Liver (tissue), 9 donors: Measurements from ENCODE around the gene LSM11. TPM values are rescaled to one million over a fixed set of nuclear protein-coding genes. Genes with fewer than 3 reads are reported as not detected.

ENCODE experiments used
- DNase-seq: peaks from one replicate; pipeline ENCODE4 v3.0.0-alpha.2; 2017; ENCODE audit warnings: low spot score
- H3K27ac ChIP-seq, 2 donors: one replicate each; pipeline ENCODE4 v1.7.0; 2013; ENCODE audit warnings: inconsistent platforms in 2 of 2, low read length in 2 of 2, control low read depth in 1 of 2, low read depth in 1 of 2, mild to moderate bottlenecking in 1 of 2
- H3K27me3 ChIP-seq, 4 donors: one replicate each; pipeline versions ENCODE4 v1.6.1 to v1.7.0; 2013; ENCODE audit warnings: low read length in 3 of 4, inconsistent platforms in 1 of 4, mild to moderate bottlenecking in 1 of 4, moderate library complexity in 1 of 4; ENCODE audit not compliant: control insufficient read depth in 4 of 4, insufficient read depth in 4 of 4
- H3K36me3 ChIP-seq, 4 donors: one replicate each; pipeline versions ENCODE4 v1.6.1 to v1.7.0; 2013; ENCODE audit warnings: low read length in 3 of 4, mild to moderate bottlenecking in 3 of 4, low read depth in 1 of 4, moderate library complexity in 1 of 4; ENCODE audit not compliant: control insufficient read depth in 4 of 4, insufficient read depth in 3 of 4
- H3K4me1 ChIP-seq, 4 donors: one replicate each; pipeline versions ENCODE4 v1.6.1 to v1.7.0; 2013; ENCODE audit warnings: low read length in 3 of 4, mild to moderate bottlenecking in 3 of 4, moderate library complexity in 1 of 4; ENCODE audit not compliant: control insufficient read depth in 4 of 4, insufficient read depth in 4 of 4
- H3K4me3 ChIP-seq, 3 donors: one replicate each; pipeline versions ENCODE4 v1.6.1 to v1.7.0; 2013; ENCODE audit warnings: low read length in 3 of 3, control low read depth in 1 of 3, low read depth in 1 of 3, mild to moderate bottlenecking in 1 of 3
- H3K9ac ChIP-seq, 2 donors: one replicate each; pipeline ENCODE4 v1.7.0; 2013; ENCODE audit warnings: low read length in 2 of 2, mild to moderate bottlenecking in 2 of 2, moderate library complexity in 2 of 2, control low read depth in 1 of 2, low read depth in 1 of 2
- H3K9me3 ChIP-seq, 4 donors: one replicate each; pipeline versions ENCODE4 v1.6.1 to v1.7.0; 2013; ENCODE audit warnings: low read length in 3 of 4; ENCODE audit not compliant: control insufficient read depth in 4 of 4
- EGR1 ChIP-seq, 2 donors: IDR thresholded peaks; 2 replicates each; pipeline ENCODE4 v1.6.1; 2016 to 2018; ENCODE audit warnings: antibody characterized with exemption in 2 of 2, low read depth in 2 of 2
- FOXA1 ChIP-seq: IDR thresholded peaks from 2 replicates; pipeline ENCODE4 v1.6.1; 2016; ENCODE audit warnings: antibody characterized with exemption
- FOXA2 ChIP-seq: IDR thresholded peaks from 2 replicates; pipeline ENCODE4 v1.6.1; 2016; ENCODE audit warnings: antibody characterized with exemption
- GABPA ChIP-seq, 2 donors: IDR thresholded peaks in 1 of 2; conservative IDR thresholded peaks in 1 of 2; 2 replicates each; pipeline ENCODE4 v1.6.1; 2016; ENCODE audit warnings: antibody characterized with exemption in 2 of 2, mild to moderate bottlenecking in 1 of 2, moderate library complexity in 1 of 2
- HNF4A ChIP-seq, 2 donors: conservative IDR thresholded peaks; 2 replicates each; pipeline ENCODE4 v1.6.1; 2016; ENCODE audit warnings: antibody characterized with exemption in 2 of 2, mild to moderate bottlenecking in 2 of 2
- HNF4G ChIP-seq: IDR thresholded peaks from 2 replicates; pipeline ENCODE4 v1.6.1; 2016; ENCODE audit warnings: antibody characterized with exemption
- JUND ChIP-seq, 2 donors: IDR thresholded peaks; 2 replicates each; pipeline ENCODE4 v1.6.1; 2016; ENCODE audit warnings: antibody characterized with exemption in 2 of 2
- NR2F2 ChIP-seq: IDR thresholded peaks from 2 replicates; pipeline ENCODE4 v1.6.1; 2016; ENCODE audit warnings: antibody characterized with exemption
- RAD21 ChIP-seq, 2 donors: IDR thresholded peaks; 2 replicates each; pipeline ENCODE4 v1.6.1; 2016; ENCODE audit warnings: antibody characterized with exemption in 2 of 2, mild to moderate bottlenecking in 2 of 2
- RXRA ChIP-seq, 2 donors: IDR thresholded peaks; 2 replicates each; pipeline ENCODE4 v1.6.1; 2017 to 2018; ENCODE audit warnings: antibody characterized with exemption in 2 of 2, mild to moderate bottlenecking in 1 of 2
- SP1 ChIP-seq: IDR thresholded peaks from 2 replicates; pipeline ENCODE4 v1.6.1; 2018; ENCODE audit warnings: antibody characterized with exemption, mild to moderate bottlenecking
- TAF1 ChIP-seq: conservative IDR thresholded peaks from 2 replicates; pipeline ENCODE4 v1.6.1; 2016; ENCODE audit warnings: antibody characterized with exemption, mild to moderate bottlenecking
- YY1 ChIP-seq: IDR thresholded peaks from 2 replicates; pipeline ENCODE4 v1.6.1; 2016; ENCODE audit warnings: antibody characterized with exemption, mild to moderate bottlenecking
- WGBS: extraction: QIAGEN DNeasy Blood & Tissue Kit; methylation state at CpG from one replicate; pipeline ENCODE4 v1.1.7; 2013; 5-methylcytosine and 5-hydroxymethylcytosine counted together
- polyA plus RNA-seq, 2 donors: library from polyadenylated mRNA; stranded (reverse) in 1 of 2; unstranded in 1 of 2; fragments of 200-250 nt in 1 of 2; fragments of >200 nt in 1 of 2; fragmentation: Nextera tagmentation in 1 of 2; extraction: Ambion mirVana in 1 of 2; gene quantifications; one replicate each; pipeline versions ENCODE4 v1.2.1 to v1.2.3, GENCODE V29; 2013 to 2015
- total RNA-seq, 2 donors: library from RNA; depleted of rRNA; stranded (reverse); fragments of >200 nt; gene quantifications; one replicate each; pipeline ENCODE4 v1.2.3, GENCODE V29; 2014
- TF ChIP-seq, protein P1 (sequence below): IDR thresholded peaks from 2 replicates; pipeline ENCODE4 v1.6.1; 2016; ENCODE audit warnings: antibody characterized with exemption
- TF ChIP-seq, protein P2 (sequence below): IDR thresholded peaks from 2 replicates; pipeline ENCODE4 v1.6.1; 2016; ENCODE audit warnings: antibody characterized with exemption
- TF ChIP-seq, protein P3 (sequence below): IDR thresholded peaks from 2 replicates; pipeline ENCODE4 v1.6.1; 2016; ENCODE audit warnings: antibody characterized with exemption
- TF ChIP-seq, protein P4 (sequence below): fragments of 150-350 bp; IDR thresholded peaks from 2 replicates; pipeline ENCODE4 v1.5.1; 2017; ENCODE audit warnings: improper control_type of control experiment, low read depth, low read length; ENCODE audit not compliant: missing input control
- TF ChIP-seq, protein P5 (sequence below): IDR thresholded peaks from 2 replicates; pipeline ENCODE4 v1.6.1; 2016; ENCODE audit warnings: antibody characterized with exemption, mild to moderate bottlenecking
- donor health status: healthy.
- donor health status: healthy.
- donor health status: healthy.
- donor health status: healthy.
- donor health status: healthy.

The LSM11 gene
- total and polyA plus RNA-seq, 4 donors, result 0.42 to 4.0 (median 1.2) TPM

GRCh38 chr5:157750320-157750719 is 6.8 kb downstream of the LSM11 start:
- TF ChIP-seq, protein P1, sequence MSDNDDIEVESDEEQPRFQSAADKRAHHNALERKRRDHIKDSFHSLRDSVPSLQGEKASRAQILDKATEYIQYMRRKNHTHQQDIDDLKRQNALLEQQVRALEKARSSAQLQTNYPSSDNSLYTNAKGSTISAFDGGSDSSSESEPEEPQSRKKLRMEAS, result no peak
- TF ChIP-seq YY1 (no peak), FOXA1 (no peak), RAD21 (IDR thresholded peaks at IDR 0.05) (no peak), JUND (IDR thresholded peaks at IDR 0.05) (peak in 1 of 2 donors; percentile 26), NR2F2 (no peak), GABPA (IDR thresholded peaks at IDR 0.05 in 1 of 2, conservative IDR thresholded peaks at IDR 0.05 in 1 of 2) (no peak), HNF4G (peak; percentile 72), HNF4A (conservative IDR thresholded peaks at IDR 0.05) (peak; percentile 87), RXRA (IDR thresholded peaks at IDR 0.05) (peak; percentile 62 to 77), FOXA2 (peak; percentile 49), SP1 (peak; percentile 81), TAF1 (no peak), EGR1 (IDR thresholded peaks at IDR 0.05; ENCODE audit: low read depth in 2 of 2) (no peak)
- TF ChIP-seq, protein P2, sequence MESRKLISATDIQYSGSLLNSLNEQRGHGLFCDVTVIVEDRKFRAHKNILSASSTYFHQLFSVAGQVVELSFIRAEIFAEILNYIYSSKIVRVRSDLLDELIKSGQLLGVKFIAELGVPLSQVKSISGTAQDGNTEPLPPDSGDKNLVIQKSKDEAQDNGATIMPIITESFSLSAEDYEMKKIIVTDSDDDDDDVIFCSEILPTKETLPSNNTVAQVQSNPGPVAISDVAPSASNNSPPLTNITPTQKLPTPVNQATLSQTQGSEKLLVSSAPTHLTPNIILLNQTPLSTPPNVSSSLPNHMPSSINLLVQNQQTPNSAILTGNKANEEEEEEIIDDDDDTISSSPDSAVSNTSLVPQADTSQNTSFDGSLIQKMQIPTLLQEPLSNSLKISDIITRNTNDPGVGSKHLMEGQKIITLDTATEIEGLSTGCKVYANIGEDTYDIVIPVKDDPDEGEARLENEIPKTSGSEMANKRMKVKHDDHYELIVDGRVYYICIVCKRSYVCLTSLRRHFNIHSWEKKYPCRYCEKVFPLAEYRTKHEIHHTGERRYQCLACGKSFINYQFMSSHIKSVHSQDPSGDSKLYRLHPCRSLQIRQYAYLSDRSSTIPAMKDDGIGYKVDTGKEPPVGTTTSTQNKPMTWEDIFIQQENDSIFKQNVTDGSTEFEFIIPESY, result no peak
- TF ChIP-seq, protein P3, sequence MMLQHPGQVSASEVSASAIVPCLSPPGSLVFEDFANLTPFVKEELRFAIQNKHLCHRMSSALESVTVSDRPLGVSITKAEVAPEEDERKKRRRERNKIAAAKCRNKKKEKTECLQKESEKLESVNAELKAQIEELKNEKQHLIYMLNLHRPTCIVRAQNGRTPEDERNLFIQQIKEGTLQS, result no peak
- TF ChIP-seq, protein P4, sequence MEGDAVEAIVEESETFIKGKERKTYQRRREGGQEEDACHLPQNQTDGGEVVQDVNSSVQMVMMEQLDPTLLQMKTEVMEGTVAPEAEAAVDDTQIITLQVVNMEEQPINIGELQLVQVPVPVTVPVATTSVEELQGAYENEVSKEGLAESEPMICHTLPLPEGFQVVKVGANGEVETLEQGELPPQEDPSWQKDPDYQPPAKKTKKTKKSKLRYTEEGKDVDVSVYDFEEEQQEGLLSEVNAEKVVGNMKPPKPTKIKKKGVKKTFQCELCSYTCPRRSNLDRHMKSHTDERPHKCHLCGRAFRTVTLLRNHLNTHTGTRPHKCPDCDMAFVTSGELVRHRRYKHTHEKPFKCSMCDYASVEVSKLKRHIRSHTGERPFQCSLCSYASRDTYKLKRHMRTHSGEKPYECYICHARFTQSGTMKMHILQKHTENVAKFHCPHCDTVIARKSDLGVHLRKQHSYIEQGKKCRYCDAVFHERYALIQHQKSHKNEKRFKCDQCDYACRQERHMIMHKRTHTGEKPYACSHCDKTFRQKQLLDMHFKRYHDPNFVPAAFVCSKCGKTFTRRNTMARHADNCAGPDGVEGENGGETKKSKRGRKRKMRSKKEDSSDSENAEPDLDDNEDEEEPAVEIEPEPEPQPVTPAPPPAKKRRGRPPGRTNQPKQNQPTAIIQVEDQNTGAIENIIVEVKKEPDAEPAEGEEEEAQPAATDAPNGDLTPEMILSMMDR, result no peak
- TF ChIP-seq, protein P5, sequence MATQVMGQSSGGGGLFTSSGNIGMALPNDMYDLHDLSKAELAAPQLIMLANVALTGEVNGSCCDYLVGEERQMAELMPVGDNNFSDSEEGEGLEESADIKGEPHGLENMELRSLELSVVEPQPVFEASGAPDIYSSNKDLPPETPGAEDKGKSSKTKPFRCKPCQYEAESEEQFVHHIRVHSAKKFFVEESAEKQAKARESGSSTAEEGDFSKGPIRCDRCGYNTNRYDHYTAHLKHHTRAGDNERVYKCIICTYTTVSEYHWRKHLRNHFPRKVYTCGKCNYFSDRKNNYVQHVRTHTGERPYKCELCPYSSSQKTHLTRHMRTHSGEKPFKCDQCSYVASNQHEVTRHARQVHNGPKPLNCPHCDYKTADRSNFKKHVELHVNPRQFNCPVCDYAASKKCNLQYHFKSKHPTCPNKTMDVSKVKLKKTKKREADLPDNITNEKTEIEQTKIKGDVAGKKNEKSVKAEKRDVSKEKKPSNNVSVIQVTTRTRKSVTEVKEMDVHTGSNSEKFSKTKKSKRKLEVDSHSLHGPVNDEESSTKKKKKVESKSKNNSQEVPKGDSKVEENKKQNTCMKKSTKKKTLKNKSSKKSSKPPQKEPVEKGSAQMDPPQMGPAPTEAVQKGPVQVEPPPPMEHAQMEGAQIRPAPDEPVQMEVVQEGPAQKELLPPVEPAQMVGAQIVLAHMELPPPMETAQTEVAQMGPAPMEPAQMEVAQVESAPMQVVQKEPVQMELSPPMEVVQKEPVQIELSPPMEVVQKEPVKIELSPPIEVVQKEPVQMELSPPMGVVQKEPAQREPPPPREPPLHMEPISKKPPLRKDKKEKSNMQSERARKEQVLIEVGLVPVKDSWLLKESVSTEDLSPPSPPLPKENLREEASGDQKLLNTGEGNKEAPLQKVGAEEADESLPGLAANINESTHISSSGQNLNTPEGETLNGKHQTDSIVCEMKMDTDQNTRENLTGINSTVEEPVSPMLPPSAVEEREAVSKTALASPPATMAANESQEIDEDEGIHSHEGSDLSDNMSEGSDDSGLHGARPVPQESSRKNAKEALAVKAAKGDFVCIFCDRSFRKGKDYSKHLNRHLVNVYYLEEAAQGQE, result no peak
- Histone ChIP-seq H3K9me3 (no peaks in the 10 kb centered on the region), H3K4me3 (no peak overlapping the region), H3K9ac (no peak overlapping the region), H3K27ac (peak overlapping the region in 1 of 2 donors; percentile 50), H3K4me1 (peaks cover 3 to 13% (median 6%) of the 10 kb centered on the region in 4 donors), H3K27me3 (no peaks in the 10 kb centered on the region), H3K36me3 (peaks cover 6 to 12% (median 9%) of the 10 kb centered on the region in 4 donors)
- no peak for DNase-seq
- 90% methylated on average over 1 of the region's 1 CpG for WGBS
